Measurements from ENCODE around the gene PRRG3. TPM values are rescaled to one million over a fixed set of nuclear protein-coding genes. Genes with fewer than 3 reads are reported as not detected.

PRRG3 gene
- total RNA-seq, 1 donor from 2014 or later: not detected

- intact Hi-C loops (cut with micrococcal nuclease): no loop called here
- no peak overlapping the region for H3K4me3 Mint-ChIP-seq
- H3K27me3 Mint-ChIP-seq (ENCODE audit: insufficient read depth): no peaks in the 10 kb centered on the region
- no peak for DNase-seq (ENCODE audit: low spot score)
- H3K36me3 Mint-ChIP-seq (ENCODE audit: low read depth): no peaks in the 10 kb centered on the region
- H3K27ac Mint-ChIP-seq: no peak overlapping the region
- H3K9me3 Mint-ChIP-seq: no peaks in the 10 kb centered on the region
- no peaks in the 10 kb centered on the region for H3K4me1 Mint-ChIP-seq (ENCODE audit: low read depth)
These were observed 17.0 kb downstream of the PRRG3 start for GRCh38 chrX:151712253-151712652.

DNA sequence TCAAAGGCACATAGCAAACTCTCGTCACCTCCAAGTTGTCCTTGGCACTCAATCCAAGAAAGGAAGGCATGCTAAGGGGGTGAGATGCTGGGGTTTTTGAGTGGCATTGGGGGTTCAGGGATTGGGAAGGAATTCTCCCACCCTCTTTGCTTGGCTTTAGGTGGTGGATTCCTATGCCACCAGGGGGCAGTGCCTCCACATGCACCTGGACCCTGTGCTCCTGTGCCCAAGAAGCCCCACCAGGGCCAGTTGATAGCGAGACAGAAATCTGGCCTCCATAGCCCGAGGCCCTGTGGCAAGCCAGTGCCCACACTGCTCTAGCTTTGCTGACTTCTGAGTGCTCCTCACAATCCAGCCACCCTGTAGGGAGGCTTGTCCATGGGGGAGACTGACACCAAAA is 18.6 kb downstream of the PRRG3 start:
- Mint-ChIP-seq H3K36me3 (ENCODE audit: low read depth) (no peaks in the 10 kb centered on the region), H3K27me3 (ENCODE audit: insufficient read depth) (no peaks in the 10 kb centered on the region), H3K4me1 (ENCODE audit: low read depth) (no peaks in the 10 kb centered on the region), H3K27ac (no peak overlapping the region), H3K4me3 (no peak overlapping the region), H3K9me3 (no peaks in the 10 kb centered on the region)
- DNase-seq (ENCODE audit: low spot score): no peak
- intact Hi-C loops (cut with micrococcal nuclease): no loop called here

DNA sequence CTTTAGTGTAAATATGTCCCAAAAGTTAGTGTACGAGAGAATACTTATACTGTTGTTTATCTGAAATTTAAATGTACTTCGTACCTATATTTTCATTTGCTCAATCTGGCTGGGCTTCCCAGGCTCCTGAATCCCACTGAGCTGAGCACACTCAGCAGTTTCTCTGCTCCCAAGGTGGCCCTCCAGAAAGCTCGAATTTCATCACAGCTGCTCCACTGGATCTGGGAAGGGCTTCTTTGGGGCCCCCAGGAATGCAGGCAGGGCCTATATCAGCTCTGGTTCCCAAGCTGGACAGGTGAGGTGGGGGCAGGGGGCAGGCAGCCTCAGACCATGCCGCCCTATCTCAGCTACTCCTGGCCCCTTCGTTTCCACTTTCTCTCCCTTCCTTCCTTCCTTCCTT is 19.1 kb downstream of the PRRG3 start:
- Mint-ChIP-seq H3K27ac (no peak overlapping the region), H3K27me3 (ENCODE audit: insufficient read depth) (no peaks in the 10 kb centered on the region), H3K4me1 (ENCODE audit: low read depth) (no peaks in the 10 kb centered on the region), H3K4me3 (no peak overlapping the region), H3K36me3 (ENCODE audit: low read depth) (no peaks in the 10 kb centered on the region), H3K9me3 (no peaks in the 10 kb centered on the region)
- intact Hi-C loops (cut with micrococcal nuclease): no loop called here
- no peak for DNase-seq (ENCODE audit: low spot score)

GRCh38 chrX:151715752-151716151 is 20.5 kb downstream of the PRRG3 start, which contains the start of gene FATE1:
FATE1 (plus strand) TSS chrX:151716035; CDS start chrX:151716120, 85 bp downstream.
- H3K27me3 Mint-ChIP-seq (ENCODE audit: insufficient read depth): no peaks in the 10 kb centered on the region
- DNase-seq (ENCODE audit: low spot score): no peak
- no peaks in the 10 kb centered on the region for H3K4me1 Mint-ChIP-seq (ENCODE audit: low read depth)
- no peak within 1 kb of the TSS for H3K27ac Mint-ChIP-seq
- H3K4me3 Mint-ChIP-seq: no peak within 1 kb of the TSS
- no peaks in the 10 kb centered on the region for H3K36me3 Mint-ChIP-seq (ENCODE audit: low read depth)
- H3K9me3 Mint-ChIP-seq: no peaks in the 10 kb centered on the region
- intact Hi-C loops (cut with micrococcal nuclease): no loop called here

GRCh38 chrX:151722241-151722846 is 27.1 kb downstream of the PRRG3 start:
- H3K9me3 Mint-ChIP-seq: no peaks in the 10 kb centered on the region
- intact Hi-C loops (cut with micrococcal nuclease): no loop called here
- no peak for DNase-seq (ENCODE audit: low spot score)
- H3K36me3 Mint-ChIP-seq (ENCODE audit: low read depth): no peaks in the 10 kb centered on the region
- H3K27ac Mint-ChIP-seq: no peak overlapping the region
- H3K4me3 Mint-ChIP-seq: no peak overlapping the region
- no peaks in the 10 kb centered on the region for H3K4me1 Mint-ChIP-seq (ENCODE audit: low read depth)
- no peaks in the 10 kb centered on the region for H3K27me3 Mint-ChIP-seq (ENCODE audit: insufficient read depth)

GRCh38 chrX:151723156-151723760 is 28.0 kb downstream of the PRRG3 start:
- Mint-ChIP-seq H3K36me3 (ENCODE audit: low read depth) (no peaks in the 10 kb centered on the region), H3K9me3 (no peaks in the 10 kb centered on the region), H3K27ac (no peak overlapping the region), H3K4me1 (ENCODE audit: low read depth) (no peaks in the 10 kb centered on the region), H3K27me3 (ENCODE audit: insufficient read depth) (no peaks in the 10 kb centered on the region), H3K4me3 (no peak overlapping the region)
- no peak for DNase-seq (ENCODE audit: low spot score)
- intact Hi-C loops (cut with micrococcal nuclease): no loop called here

DNA sequence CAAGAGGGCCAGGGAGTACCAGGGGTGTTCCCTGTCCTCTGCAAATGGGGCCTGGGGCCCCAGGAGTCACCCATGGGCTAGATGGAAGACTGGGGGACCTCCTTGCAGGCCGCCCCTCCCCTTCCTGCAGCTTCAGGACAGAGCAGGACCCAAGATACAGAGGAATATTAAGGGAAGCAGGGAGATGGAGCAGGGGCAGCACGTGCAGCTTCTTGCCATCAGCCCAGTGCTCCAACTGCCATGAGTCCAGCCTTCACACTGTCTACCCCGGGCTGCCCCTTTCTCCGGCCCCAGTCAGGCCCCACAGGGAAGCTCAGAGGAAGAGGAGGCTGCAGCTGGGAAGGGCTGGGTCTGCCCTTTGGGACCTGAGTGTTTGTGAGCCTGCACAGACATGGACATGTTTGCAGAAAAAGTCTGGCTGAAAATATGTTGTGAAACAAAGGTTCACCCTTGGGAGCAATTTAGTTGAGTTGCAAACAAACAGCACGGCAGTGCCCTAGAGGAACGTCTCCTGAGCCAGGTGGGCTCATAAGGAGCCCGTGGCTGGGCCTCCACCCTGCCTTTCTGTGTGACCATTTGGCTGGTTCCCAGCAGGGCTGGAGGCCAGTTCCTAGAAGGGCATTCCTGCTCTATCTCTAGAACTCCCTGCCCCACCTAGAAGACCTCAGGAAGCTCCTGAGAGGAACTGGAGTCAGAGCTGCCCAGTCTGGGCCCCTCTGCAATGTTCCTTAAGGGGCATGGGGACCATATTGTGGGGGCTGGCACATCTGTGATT is 29.5 kb downstream of the PRRG3 start:
- intact Hi-C loops (cut with micrococcal nuclease): no loop called here
- Mint-ChIP-seq H3K4me3 (no peak overlapping the region), H3K36me3 (ENCODE audit: low read depth) (no peaks in the 10 kb centered on the region), H3K4me1 (ENCODE audit: low read depth) (no peaks in the 10 kb centered on the region), H3K9me3 (no peaks in the 10 kb centered on the region), H3K27me3 (ENCODE audit: insufficient read depth) (no peaks in the 10 kb centered on the region), H3K27ac (no peak overlapping the region)
- DNase-seq (ENCODE audit: low spot score): no peak

DNA sequence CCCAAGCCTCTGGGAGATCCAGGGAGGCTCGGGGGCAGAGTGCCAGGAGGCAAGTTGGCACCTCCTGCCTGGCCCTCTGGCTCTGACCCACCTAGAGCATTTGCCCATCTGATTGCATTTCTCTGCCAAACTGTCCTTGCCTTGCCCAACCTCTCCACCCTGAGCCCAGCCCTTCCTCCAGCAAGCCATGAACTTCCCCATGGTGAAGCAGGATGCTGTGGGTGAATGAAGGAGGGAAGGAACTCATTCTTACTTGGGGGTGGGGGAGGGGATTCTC is 30.0 kb downstream of the PRRG3 start:
- Mint-ChIP-seq H3K36me3 (ENCODE audit: low read depth) (no peaks in the 10 kb centered on the region), H3K27ac (no peak overlapping the region), H3K4me3 (no peak overlapping the region), H3K4me1 (ENCODE audit: low read depth) (no peaks in the 10 kb centered on the region), H3K27me3 (ENCODE audit: insufficient read depth) (no peaks in the 10 kb centered on the region), H3K9me3 (no peaks in the 10 kb centered on the region)
- DNase-seq (ENCODE audit: low spot score): no peak
- intact Hi-C loops (cut with micrococcal nuclease): no loop called here

DNA sequence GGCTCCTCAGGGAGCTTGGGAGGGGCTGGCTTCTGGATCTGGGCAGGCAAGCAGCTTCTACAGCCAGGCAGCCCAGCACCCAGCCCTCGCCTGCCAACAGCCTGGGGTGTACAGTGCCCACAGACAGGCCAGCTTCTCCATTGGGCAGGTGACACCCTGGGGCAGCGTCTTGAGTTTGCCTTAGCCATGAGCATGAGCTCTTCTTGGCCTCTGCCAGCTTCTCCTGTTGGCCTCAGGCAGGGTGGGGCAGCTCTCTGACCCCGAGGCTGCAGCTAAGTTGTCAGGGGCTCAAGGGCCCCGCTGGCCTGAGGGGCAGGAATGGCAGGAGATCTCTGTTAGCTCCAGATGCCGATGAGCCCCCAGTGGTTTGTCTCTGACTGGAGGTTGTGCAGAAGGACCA is 31.5 kb downstream of the PRRG3 start:
- Mint-ChIP-seq H3K4me1 (ENCODE audit: low read depth) (no peaks in the 10 kb centered on the region), H3K27ac (no peak overlapping the region), H3K27me3 (ENCODE audit: insufficient read depth) (no peaks in the 10 kb centered on the region), H3K4me3 (no peak overlapping the region), H3K36me3 (ENCODE audit: low read depth) (no peaks in the 10 kb centered on the region), H3K9me3 (no peaks in the 10 kb centered on the region)
- intact Hi-C loops (cut with micrococcal nuclease): no loop called here
- DNase-seq (ENCODE audit: low spot score): no peak

GRCh38 chrX:151727346-151727745 is 32.1 kb downstream of the PRRG3 start:
- Mint-ChIP-seq H3K4me1 (ENCODE audit: low read depth) (no peaks in the 10 kb centered on the region), H3K36me3 (ENCODE audit: low read depth) (no peaks in the 10 kb centered on the region), H3K9me3 (no peaks in the 10 kb centered on the region), H3K27ac (no peak overlapping the region), H3K27me3 (ENCODE audit: insufficient read depth) (no peaks in the 10 kb centered on the region), H3K4me3 (no peak overlapping the region)
- intact Hi-C loops (cut with micrococcal nuclease): no loop called here
- DNase-seq (ENCODE audit: low spot score): no peak

- no peak for DNase-seq (ENCODE audit: low spot score)
- Mint-ChIP-seq H3K27me3 (ENCODE audit: insufficient read depth) (no peaks in the 10 kb centered on the region), H3K36me3 (ENCODE audit: low read depth) (no peaks in the 10 kb centered on the region), H3K4me1 (ENCODE audit: low read depth) (no peaks in the 10 kb centered on the region), H3K9me3 (no peaks in the 10 kb centered on the region), H3K4me3 (no peak overlapping the region), H3K27ac (no peak overlapping the region)
- intact Hi-C loops (cut with micrococcal nuclease): no loop called here
These were observed 33.9 kb downstream of the PRRG3 start for GRCh38 chrX:151729056-151729725.

GRCh38 chrX:151734446-151734845 is 39.2 kb downstream of the PRRG3 start, which contains the start of gene CNGA2:
CNGA2 (plus strand) TSS chrX:151734746; CDS start chrX:151738484, 3,738 bp downstream.
- Mint-ChIP-seq H3K9me3 (no peaks in the 10 kb centered on the region), H3K36me3 (ENCODE audit: low read depth) (no peaks in the 10 kb centered on the region), H3K4me1 (ENCODE audit: low read depth) (no peaks in the 10 kb centered on the region), H3K4me3 (no peak within 1 kb of the TSS), H3K27me3 (ENCODE audit: insufficient read depth) (peaks cover 2% of the 10 kb centered on the region), H3K27ac (no peak within 1 kb of the TSS)
- intact Hi-C loops (cut with micrococcal nuclease): no loop called here
- DNase-seq (ENCODE audit: low spot score): no peak

DNA sequence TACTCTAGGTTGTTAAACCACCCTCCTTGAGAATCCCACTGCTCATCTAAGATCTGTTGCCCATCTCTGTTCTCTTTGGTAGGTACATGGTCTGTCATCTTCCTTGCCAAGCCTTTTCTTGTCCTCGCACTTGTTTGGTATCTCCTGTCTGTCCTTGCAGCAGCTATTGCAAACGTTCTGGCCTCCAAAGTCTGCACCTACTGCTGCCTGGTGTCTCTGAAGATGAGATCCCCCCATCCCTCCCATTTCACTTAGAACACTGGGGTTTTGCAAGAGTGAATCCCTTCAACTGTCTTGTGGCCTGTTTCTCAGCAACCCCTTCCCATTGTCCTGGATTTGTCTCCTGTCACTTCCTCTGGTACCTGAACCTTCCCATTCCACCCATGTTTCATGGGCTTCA is 40.0 kb downstream of the PRRG3 start:
- no peak overlapping the region for H3K27ac Mint-ChIP-seq
- peaks cover 2% of the 10 kb centered on the region for H3K27me3 Mint-ChIP-seq (ENCODE audit: insufficient read depth)
- intact Hi-C loops (cut with micrococcal nuclease): no loop called here
- H3K4me3 Mint-ChIP-seq: no peak overlapping the region
- no peaks in the 10 kb centered on the region for H3K9me3 Mint-ChIP-seq
- no peaks in the 10 kb centered on the region for H3K36me3 Mint-ChIP-seq (ENCODE audit: low read depth)
- no peak for DNase-seq (ENCODE audit: low spot score)
- no peaks in the 10 kb centered on the region for H3K4me1 Mint-ChIP-seq (ENCODE audit: low read depth)
